HG03432 (cell line): ENCODE results near the gene ZBTB25.
A peak's percentile ranks its signal among the peaks of the same experiment; 100 is the strongest.

Source experiments
- ATAC-seq: cut with Tn5 transposase; IDR thresholded peaks from one replicate; pipeline ENCODE4 v1.9.1; 2021; ENCODE audit warnings: mild to moderate bottlenecking, moderate library complexity; ENCODE audit not compliant: unreplicated experiment

Gene ZBTB25

GRCh38 chr14:64488590-64489099 lies 15.0 kb downstream of the ZBTB25 start:
- no peak for ATAC-seq

GRCh38 chr14:64478634-64479250 lies 24.9 kb downstream of the ZBTB25 start:
- ATAC-seq = no peak

- ATAC-seq = no peak
These were observed 27.2 kb downstream of the ZBTB25 start for GRCh38 chr14:64476438-64476837.

GRCh38 chr14:64475585-64476273 lies 27.9 kb downstream of the ZBTB25 start:
- no peak for ATAC-seq

- no peak for ATAC-seq
These were observed 28.9 kb downstream of the ZBTB25 start for GRCh38 chr14:64474698-64475097.

- no peak for ATAC-seq
These were observed 29.6 kb downstream of the ZBTB25 start for GRCh38 chr14:64474041-64474440.

- no peak for ATAC-seq
These were observed 35.2 kb downstream of the ZBTB25 start for GRCh38 chr14:64468451-64468850.

GRCh38 chr14:64467566-64467965 lies 36.1 kb downstream of the ZBTB25 start:
- ATAC-seq = no peak

GRCh38 chr14:64467101-64467500 lies 36.5 kb downstream of the ZBTB25 start:
- ATAC-seq = no peak

GRCh38 chr14:64465831-64466554 lies 37.6 kb downstream of the ZBTB25 start:
- peak; percentile 1 for ATAC-seq

- peak; percentile 83 for ATAC-seq
These were observed 38.3 kb downstream of the ZBTB25 start, which contains the start of gene AKAP5 for GRCh38 chr14:64465191-64465822. Gene AKAP5 (plus strand): TSS chr14:64465499. CDS start chr14:64468395, 2,896 bp downstream.

- no peak for ATAC-seq
These were observed 39.0 kb downstream of the ZBTB25 start for GRCh38 chr14:64464651-64465050.

GRCh38 chr14:64463873-64464272 lies 39.8 kb downstream of the ZBTB25 start:
- no peak for ATAC-seq

- ATAC-seq = peak; percentile 38
These were observed 40.4 kb downstream of the ZBTB25 start for GRCh38 chr14:64463195-64463594.

- no peak for ATAC-seq
These were observed 42.4 kb downstream of the ZBTB25 start for GRCh38 chr14:64461221-64461620.

GRCh38 chr14:64459405-64460136 lies 44.1 kb downstream of the ZBTB25 start:
- no peak for ATAC-seq

- ATAC-seq = no peak
These were observed 49.0 kb downstream of the ZBTB25 start for GRCh38 chr14:64454671-64455070.

GRCh38 chr14:64450255-64450654 lies 53.4 kb downstream of the ZBTB25 start:
- no peak for ATAC-seq

- no peak for ATAC-seq
These were observed 55.6 kb downstream of the ZBTB25 start for GRCh38 chr14:64447876-64448670.
